Measurements from ENCODE around the gene KCNH2. TPM values are rescaled to one million over a fixed set of nuclear protein-coding genes. Genes with fewer than 3 reads are reported as not detected.
"Not testable (repeated sequence)": the region's sequence is repeated elsewhere in the genome, so short reads cannot be mapped to it uniquely, and the experiment has no call there.

KCNH2 gene
- total and polyA plus RNA-seq, 12 donors = 1.1 to 18.7 (median 5.0) TPM

- no peak for DNase-seq
- Histone ChIP-seq H3K4me1 (replicated peaks in 1 of 2) (no peaks in the 10 kb centered on the region), H3K9me3 (replicated peaks in 1 of 3) (no peaks in the 10 kb centered on the region), H3K4me3 (no peak overlapping the region), H3K36me3 (replicated peaks in 1 of 2) (no peaks in the 10 kb centered on the region), H3K27me3 (no peaks in the 10 kb centered on the region), H3K27ac (no peak overlapping the region)
- intact Hi-C loops (cut with DNase I) = no loop called here
- 86 to 96% (median 90%) methylated on average over 6 of the region's 6 CpGs for WGBS, 4 donors
- TF ChIP-seq CTCF (IDR thresholded peaks at IDR 0.05) (no peak), POLR2A (IDR thresholded peaks at IDR 0.05) (no peak)
These were observed 63.9 kb downstream of the KCNH2 start for GRCh38 chr7:150914196-150914595.

GRCh38 chr7:150912427-150912826 lies 65.7 kb downstream of the KCNH2 start:
- intact Hi-C loops (cut with DNase I) = no loop called here
- no peaks in the 10 kb centered on the region for H3K27me3 ChIP-seq
- 74 to 81% (median 75%) methylated on average over 7 of the region's 7 CpGs for WGBS, 4 donors

GRCh38 chr7:150911590-150912267 lies 66.4 kb downstream of the KCNH2 start:
- H3K9me3 ChIP-seq (replicated peaks in 1 of 3) = no peaks in the 10 kb centered on the region
- H3K4me1 ChIP-seq (replicated peaks in 1 of 2) = no peaks in the 10 kb centered on the region
- WGBS, 4 donors = 80 to 86% (median 83%) methylated on average over 10 to 11 of the region's 11 CpGs
- no peak for TF ChIP-seq POLR2A (IDR thresholded peaks at IDR 0.05)
- no peak for TF ChIP-seq CTCF (IDR thresholded peaks at IDR 0.05)
- DNase-seq = no peak
- no peaks in the 10 kb centered on the region for H3K36me3 ChIP-seq (replicated peaks in 1 of 2)
- intact Hi-C loops (cut with DNase I) = no loop called here
- H3K4me3 ChIP-seq = no peak overlapping the region
- no peak overlapping the region for H3K27ac ChIP-seq
- H3K27me3 ChIP-seq = no peaks in the 10 kb centered on the region

More at GRCh38 chr7:150912427-150912826, 65.7 kb downstream of the KCNH2 start:
- Histone ChIP-seq H3K27ac (no peak overlapping the region), H3K36me3 (replicated peaks in 1 of 2) (no peaks in the 10 kb centered on the region), H3K9me3 (replicated peaks in 1 of 3) (no peaks in the 10 kb centered on the region), H3K4me3 (no peak overlapping the region), H3K4me1 (replicated peaks in 1 of 2) (no peaks in the 10 kb centered on the region)
- no peak for DNase-seq
- TF ChIP-seq POLR2A (IDR thresholded peaks at IDR 0.05) = no peak
- no peak for TF ChIP-seq CTCF (IDR thresholded peaks at IDR 0.05)

GRCh38 chr7:150910996-150911422 lies 67.1 kb downstream of the KCNH2 start:
- Histone ChIP-seq H3K27me3 (no peaks in the 10 kb centered on the region), H3K4me3 (no peak overlapping the region), H3K27ac (no peak overlapping the region), H3K4me1 (replicated peaks in 1 of 2) (no peaks in the 10 kb centered on the region), H3K9me3 (replicated peaks in 1 of 3) (no peaks in the 10 kb centered on the region), H3K36me3 (replicated peaks in 1 of 2) (no peaks in the 10 kb centered on the region)
- DNase-seq = no peak
- WGBS, 4 donors = 70 to 77% (median 73%) methylated on average over 12 of the region's 12 CpGs
- TF ChIP-seq POLR2A (IDR thresholded peaks at IDR 0.05) (no peak), CTCF (IDR thresholded peaks at IDR 0.05) (no peak)
- intact Hi-C loops (cut with DNase I) = no loop called here

- H3K27ac ChIP-seq; H3K4me3 ChIP-seq; DNase-seq; H3K27me3 ChIP-seq; intact Hi-C loops (cut with DNase I); H3K36me3 ChIP-seq (replicated peaks in 1 of 2); H3K9me3 ChIP-seq (replicated peaks in 1 of 3); H3K4me1 ChIP-seq (replicated peaks in 1 of 2): not testable (repeated sequence)
- WGBS, 4 donors = 79 to 81% (median 80%) methylated on average over 8 of the region's 8 CpGs
These were observed 67.7 kb downstream of the KCNH2 start for GRCh38 chr7:150910305-150910995.

Measured in adrenal gland (tissue), 12 donors.